ENCODE measurements around the gene SEH1L. TPM values are rescaled to one million over a fixed set of nuclear protein-coding genes. Genes with fewer than 3 reads are reported as not detected.

Gene SEH1L
- total RNA-seq, 1 experiment from 2014 or later, result 116 TPM

DNA sequence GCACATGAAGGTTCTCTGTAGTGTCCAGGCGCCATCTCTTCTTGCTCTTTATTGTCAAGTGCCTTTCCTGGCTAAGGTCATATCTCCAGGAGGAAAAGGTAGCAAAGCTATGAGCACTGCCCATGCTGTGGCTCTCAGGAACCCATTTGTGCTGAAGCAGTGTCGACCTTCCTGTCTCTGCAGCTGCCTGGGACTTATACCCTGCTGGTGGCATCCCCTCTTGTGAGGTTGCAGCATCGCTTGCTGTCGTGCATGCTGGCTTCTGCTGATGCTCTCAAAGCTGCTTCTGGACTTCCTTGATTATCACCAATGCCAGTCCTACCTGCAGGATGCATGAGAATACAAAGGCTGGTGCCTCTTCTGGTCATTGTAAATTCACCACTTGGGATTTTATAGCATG is 41.7 kb upstream of the SEH1L start:
- Mint-ChIP-seq H3K27ac (ENCODE audit: unreplicated experiment) (no peak overlapping the region), H3K4me3 (ENCODE audit: unreplicated experiment) (no peak overlapping the region), H3K27me3 (ENCODE audit: insufficient read depth, unreplicated experiment) (no peaks in the 10 kb centered on the region), H3K36me3 (ENCODE audit: insufficient read depth, unreplicated experiment) (no peaks in the 10 kb centered on the region), H3K4me1 (ENCODE audit: low read depth, unreplicated experiment) (no peaks in the 10 kb centered on the region), H3K9me3 (ENCODE audit: unreplicated experiment) (no peaks in the 10 kb centered on the region)
- no TSS peak for BruUV-seq (replicated peaks)
- H3K36me3 ChIP-seq (ENCODE audit: control insufficient read depth, insufficient read depth, low read length), result no peaks in the 10 kb centered on the region
- no peak overlapping the region for H3K4me3 ChIP-seq (ENCODE audit: low read depth, low read length)
- TF ChIP-seq, protein P1, sequence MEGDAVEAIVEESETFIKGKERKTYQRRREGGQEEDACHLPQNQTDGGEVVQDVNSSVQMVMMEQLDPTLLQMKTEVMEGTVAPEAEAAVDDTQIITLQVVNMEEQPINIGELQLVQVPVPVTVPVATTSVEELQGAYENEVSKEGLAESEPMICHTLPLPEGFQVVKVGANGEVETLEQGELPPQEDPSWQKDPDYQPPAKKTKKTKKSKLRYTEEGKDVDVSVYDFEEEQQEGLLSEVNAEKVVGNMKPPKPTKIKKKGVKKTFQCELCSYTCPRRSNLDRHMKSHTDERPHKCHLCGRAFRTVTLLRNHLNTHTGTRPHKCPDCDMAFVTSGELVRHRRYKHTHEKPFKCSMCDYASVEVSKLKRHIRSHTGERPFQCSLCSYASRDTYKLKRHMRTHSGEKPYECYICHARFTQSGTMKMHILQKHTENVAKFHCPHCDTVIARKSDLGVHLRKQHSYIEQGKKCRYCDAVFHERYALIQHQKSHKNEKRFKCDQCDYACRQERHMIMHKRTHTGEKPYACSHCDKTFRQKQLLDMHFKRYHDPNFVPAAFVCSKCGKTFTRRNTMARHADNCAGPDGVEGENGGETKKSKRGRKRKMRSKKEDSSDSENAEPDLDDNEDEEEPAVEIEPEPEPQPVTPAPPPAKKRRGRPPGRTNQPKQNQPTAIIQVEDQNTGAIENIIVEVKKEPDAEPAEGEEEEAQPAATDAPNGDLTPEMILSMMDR (IDR thresholded peaks at IDR 0.05; ENCODE audit: insufficient read depth in 1 of 2, low read depth in 1 of 2, low read length in 1 of 2, severe bottlenecking in 1 of 2, unreplicated experiment in 1 of 2), result no peak
- no peaks in the 10 kb centered on the region for H3K9me3 ChIP-seq
- ChIA-PET CTCF (no interaction called here), POLR2A (no interaction called here)
- no peak for DNase-seq
- no peaks in the 10 kb centered on the region for H3K27me3 ChIP-seq (replicated peaks; ENCODE audit: control insufficient read depth, insufficient read depth, low read length)
- intact Hi-C loops (cut with micrococcal nuclease; ENCODE audit: unreplicated experiment), result no loop called here
- no peaks in the 10 kb centered on the region for H3K4me1 ChIP-seq

DNA sequence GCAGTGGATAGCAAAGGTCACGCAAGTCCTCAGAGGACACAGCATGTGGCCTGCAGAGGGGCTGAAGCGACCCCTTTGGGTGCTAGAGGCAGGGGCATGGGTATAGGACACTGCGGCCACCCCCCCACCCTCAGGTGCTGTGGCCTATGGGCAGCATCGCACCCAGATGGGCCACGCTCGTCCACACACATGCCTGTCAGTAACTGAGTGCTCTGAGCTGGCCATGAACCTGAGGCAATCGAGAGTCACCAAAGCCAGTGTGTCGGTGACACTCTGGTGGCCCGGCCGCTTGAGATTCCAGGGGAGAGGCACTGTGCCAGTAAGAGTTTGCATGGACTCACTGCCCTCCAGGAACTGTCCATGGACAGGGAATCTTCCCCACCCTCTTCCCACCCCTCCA is 41.0 kb upstream of the SEH1L start:
- BruUV-seq (replicated peaks), result no TSS peak
- H3K27me3 ChIP-seq (replicated peaks; ENCODE audit: control insufficient read depth, insufficient read depth, low read length), result no peaks in the 10 kb centered on the region
- H3K4me1 ChIP-seq, result no peaks in the 10 kb centered on the region
- CTCF ChIA-PET, result no interaction called here
- no peaks in the 10 kb centered on the region for H3K9me3 ChIP-seq
- no peaks in the 10 kb centered on the region for H3K36me3 ChIP-seq (ENCODE audit: control insufficient read depth, insufficient read depth, low read length)
- no peaks in the 10 kb centered on the region for H3K4me1 Mint-ChIP-seq (ENCODE audit: low read depth, unreplicated experiment)
- intact Hi-C loops (cut with micrococcal nuclease; ENCODE audit: unreplicated experiment), result no loop called here
- no peak overlapping the region for H3K4me3 ChIP-seq (ENCODE audit: low read depth, low read length)
- no peak overlapping the region for H3K27ac Mint-ChIP-seq (ENCODE audit: unreplicated experiment)
- no peaks in the 10 kb centered on the region for H3K36me3 Mint-ChIP-seq (ENCODE audit: insufficient read depth, unreplicated experiment)
- H3K9me3 Mint-ChIP-seq (ENCODE audit: unreplicated experiment), result no peaks in the 10 kb centered on the region
- H3K4me3 Mint-ChIP-seq (ENCODE audit: unreplicated experiment), result no peak overlapping the region
- POLR2A ChIA-PET, result no interaction called here
- TF ChIP-seq, protein P1 (IDR thresholded peaks at IDR 0.05; ENCODE audit: insufficient read depth in 1 of 2, low read depth in 1 of 2, low read length in 1 of 2, severe bottlenecking in 1 of 2, unreplicated experiment in 1 of 2), result no peak
- H3K27me3 Mint-ChIP-seq (ENCODE audit: insufficient read depth, unreplicated experiment), result no peaks in the 10 kb centered on the region
- no peak for DNase-seq

DNA sequence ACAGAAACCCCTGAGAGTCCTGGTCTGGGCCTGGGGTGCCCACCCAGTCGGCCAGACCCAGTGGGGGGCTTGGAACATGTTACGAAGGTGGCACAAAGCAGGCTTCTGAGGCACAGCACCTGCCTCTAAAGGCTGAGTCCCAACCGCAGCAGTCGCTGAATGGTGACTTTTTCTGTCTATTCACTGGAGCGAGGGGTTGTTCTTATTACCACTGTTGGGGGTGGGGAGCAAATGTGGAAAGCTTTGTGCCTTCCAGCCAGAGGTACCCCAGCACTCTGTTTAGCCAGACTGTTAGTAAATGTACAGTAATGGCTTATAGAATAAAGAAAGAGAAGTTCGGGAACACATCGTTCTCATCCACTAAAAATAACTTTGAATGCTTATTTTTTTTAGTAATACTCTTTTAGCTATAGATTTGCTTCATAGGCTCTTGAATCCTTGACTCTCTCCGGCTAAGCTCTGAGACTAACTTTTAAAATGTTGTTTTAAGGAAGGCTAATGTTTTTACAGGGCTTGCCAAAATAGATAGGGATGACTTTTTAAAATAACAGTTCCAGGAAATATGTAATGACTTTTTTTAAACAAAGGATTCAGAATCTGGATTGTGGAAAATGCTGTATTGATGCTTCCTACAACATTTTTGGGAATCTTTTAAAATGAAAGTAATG is 40.4 kb upstream of the SEH1L start:
- no TSS peak for BruUV-seq (replicated peaks)
- no peaks in the 10 kb centered on the region for H3K36me3 ChIP-seq (ENCODE audit: control insufficient read depth, insufficient read depth, low read length)
- TF ChIP-seq, protein P1 (IDR thresholded peaks at IDR 0.05; ENCODE audit: insufficient read depth in 1 of 2, low read depth in 1 of 2, low read length in 1 of 2, severe bottlenecking in 1 of 2, unreplicated experiment in 1 of 2), result no peak
- H3K4me1 Mint-ChIP-seq (ENCODE audit: low read depth, unreplicated experiment), result no peaks in the 10 kb centered on the region
- H3K27me3 Mint-ChIP-seq (ENCODE audit: insufficient read depth, unreplicated experiment), result no peaks in the 10 kb centered on the region
- intact Hi-C loops (cut with micrococcal nuclease; ENCODE audit: unreplicated experiment), result no loop called here
- H3K9me3 ChIP-seq, result no peaks in the 10 kb centered on the region
- H3K9me3 Mint-ChIP-seq (ENCODE audit: unreplicated experiment), result no peaks in the 10 kb centered on the region
- H3K4me3 Mint-ChIP-seq (ENCODE audit: unreplicated experiment), result no peak overlapping the region
- H3K4me3 ChIP-seq (ENCODE audit: low read depth, low read length), result no peak overlapping the region
- ChIA-PET POLR2A (no interaction called here), CTCF (interaction anchor here (0.6 kb wide), 1 partner anchor 568 kb away, joined by 4 read pairs; no protein-coding TSS in a partner anchor)
- no peak for DNase-seq
- no peaks in the 10 kb centered on the region for H3K27me3 ChIP-seq (replicated peaks; ENCODE audit: control insufficient read depth, insufficient read depth, low read length)
- no peaks in the 10 kb centered on the region for H3K36me3 Mint-ChIP-seq (ENCODE audit: insufficient read depth, unreplicated experiment)
- no peak overlapping the region for H3K27ac Mint-ChIP-seq (ENCODE audit: unreplicated experiment)
- no peaks in the 10 kb centered on the region for H3K4me1 ChIP-seq
